GM23338 (cell line): Measurements from ENCODE around the gene OTUD1. TPM values are rescaled to one million over a fixed set of nuclear protein-coding genes. Genes with fewer than 3 reads are reported as not detected.

Experiments
- ATAC-seq: fragments of 200-7000 bp; cut with Tn5 transposase; 3 replicates; pipeline ENCODE4 v1.9.1; 2020
- DNase-seq: peaks from one replicate; pipeline ENCODE4 v3.0.0-alpha.2; 2015; ENCODE audit warnings: low spot score
- H2AFZ ChIP-seq: fragments of 200-600 bp; sonication (generic); 2 replicates; pipeline ENCODE4 v1.8.0; 2016; ENCODE audit warnings: antibody characterized with exemption, mild to moderate bottlenecking, moderate library complexity
- H3F3A ChIP-seq: fragments of 200-600 bp; sonication (generic); replicated peaks from 2 replicates; pipeline ENCODE4 v1.8.0; 2017; ENCODE audit warnings: antibody characterized with exemption, mixed run types, low read depth
- H3K27ac ChIP-seq: fragments of 200-600 bp; sonication (generic); 2 replicates; pipeline ENCODE4 v1.6.1; 2016; ENCODE audit warnings: low read depth
- H3K27me3 ChIP-seq: fragments of 200-600 bp; sonication (generic); 2 replicates; pipeline ENCODE4 v1.8.0; 2016; ENCODE audit warnings: mild to moderate bottlenecking, mixed run types, moderate library complexity; ENCODE audit not compliant: insufficient read depth
- H3K36me3 ChIP-seq: fragments of 200-600 bp; sonication (generic); 2 replicates; pipeline ENCODE4 v1.8.0; 2016; ENCODE audit warnings: mild to moderate bottlenecking; ENCODE audit not compliant: insufficient read depth
- H3K4me1 ChIP-seq: fragments of 200-600 bp; sonication (generic); 2 replicates; pipeline ENCODE4 v1.8.0; 2016; ENCODE audit warnings: mild to moderate bottlenecking, moderate library complexity; ENCODE audit not compliant: insufficient read depth
- H3K4me2 ChIP-seq: fragments of 200-600 bp; sonication (generic); 2 replicates; pipeline ENCODE4 v1.7.1; 2017; ENCODE audit warnings: mixed run types
- H3K4me3 ChIP-seq: fragments of 200-600 bp; sonication (generic); 2 replicates; pipeline ENCODE4 v1.6.1; 2016; ENCODE audit warnings: mixed run types
- H3K79me2 ChIP-seq: fragments of 200-600 bp; sonication (generic); replicated peaks from 2 replicates; pipeline ENCODE4 v1.8.0; 2017; ENCODE audit warnings: mild to moderate bottlenecking; ENCODE audit not compliant: insufficient read depth
- H3K9me2 ChIP-seq: fragments of 200-600 bp; sonication (generic); 2 replicates; pipeline ENCODE4 v1.8.0; 2017; ENCODE audit not compliant: insufficient read depth
- H4K20me1 ChIP-seq: fragments of 200-600 bp; sonication (generic); replicated peaks from 2 replicates; pipeline ENCODE4 v1.8.0; 2017; ENCODE audit warnings: mild to moderate bottlenecking; ENCODE audit not compliant: insufficient read depth
- H3K27ac Mint-ChIP-seq: 2 replicates; pipeline ENCODE4 v1.8.0; 2020; ENCODE audit warnings: inconsistent platforms, mild to moderate bottlenecking, moderate library complexity, mixed read lengths
- H3K27me3 Mint-ChIP-seq: 3 replicates; pipeline ENCODE4 v1.8.0; 2022; ENCODE audit warnings: low read depth, mild to moderate bottlenecking, moderate library complexity, mixed read lengths, inconsistent platforms; ENCODE audit not compliant: insufficient read depth, poor library complexity
- H3K36me3 Mint-ChIP-seq: 3 replicates; pipeline ENCODE4 v1.8.0; 2021; ENCODE audit warnings: low read depth, mild to moderate bottlenecking, inconsistent platforms, moderate library complexity, mixed read lengths
- H3K4me1 Mint-ChIP-seq: 3 replicates; pipeline ENCODE4 v1.8.0; 2020; ENCODE audit warnings: mild to moderate bottlenecking, inconsistent platforms, mixed read lengths
- H3K4me3 Mint-ChIP-seq: 3 replicates; pipeline ENCODE4 v1.8.0; 2021; ENCODE audit warnings: moderate library complexity, mild to moderate bottlenecking, inconsistent platforms, mixed read lengths
- H3K9me3 Mint-ChIP-seq: 3 replicates; pipeline ENCODE4 v1.8.0; 2020; ENCODE audit warnings: moderate library complexity, mild to moderate bottlenecking, inconsistent platforms, mixed read lengths
- CREB1 ChIP-seq: fragments of 250-450 bp; sonication (Bioruptor Pico); IDR thresholded peaks from 2 replicates; pipeline ENCODE4 v1.5.0; 2020; ENCODE audit warnings: low read depth, mild to moderate bottlenecking, moderate library complexity
- EZH2 ChIP-seq: fragments of 200-600 bp; sonication (generic); IDR thresholded peaks from one replicate; pipeline ENCODE4 v1.8.0; 2017; ENCODE audit warnings: antibody characterized with exemption, mild to moderate bottlenecking, low read depth; ENCODE audit not compliant: unreplicated experiment
- NANOG ChIP-seq: IDR thresholded peaks from 2 replicates; pipeline ENCODE4 v1.6.1; 2016; ENCODE audit warnings: antibody characterized with exemption, borderline replicate concordance
- ZNF114 ChIP-seq: fragments of 250-450 bp; sonication (Bioruptor Pico); IDR thresholded peaks from 2 replicates; pipeline ENCODE4 v1.5.0; 2020; ENCODE audit warnings: mild to moderate bottlenecking, moderate library complexity
- ZNF331 ChIP-seq: fragments of 250-450 bp; sonication (Bioruptor Pico); IDR thresholded peaks from 2 replicates; pipeline ENCODE4 v1.5.0; 2020; ENCODE audit warnings: low read depth, mild to moderate bottlenecking, moderate library complexity
- polyA plus RNA-seq: library from polyadenylated mRNA; unstranded; fragments of >200 nt; fragmentation: Nextera tagmentation; extraction: Ambion mirVana; gene quantifications from 2 replicates; pipeline ENCODE4 v1.2.1, GENCODE V29; 2016
- total RNA-seq: library from RNA; depleted of rRNA; stranded (reverse); fragments of >200 nt; shearing (Covaris generic); gene quantifications from 2 replicates; pipeline ENCODE4 v1.2.3, GENCODE V29; 2014
- TF ChIP-seq, protein P1 (sequence below): fragments of 250-450 bp; sonication (Bioruptor Pico); IDR thresholded peaks from 2 replicates; pipeline ENCODE4 v1.5.0; 2020; ENCODE audit warnings: mild to moderate bottlenecking, moderate library complexity
- TF ChIP-seq, protein P2 (sequence below), 2 experiments: fragments of 200-600 bp in 1 of 2; sonication (generic) in 1 of 2; conservative IDR thresholded peaks; 2 replicates each; pipeline versions ENCODE4 v1.5.1 to v1.6.1; 2016 to 2017; ENCODE audit warnings: antibody characterized with exemption in 2 of 2, low read depth in 2 of 2, mild to moderate bottlenecking in 2 of 2, moderate library complexity in 1 of 2

Gene OTUD1
- total and polyA plus RNA-seq, 2 experiments from 2014 or later, result 2.5 to 8.3 TPM

DNA sequence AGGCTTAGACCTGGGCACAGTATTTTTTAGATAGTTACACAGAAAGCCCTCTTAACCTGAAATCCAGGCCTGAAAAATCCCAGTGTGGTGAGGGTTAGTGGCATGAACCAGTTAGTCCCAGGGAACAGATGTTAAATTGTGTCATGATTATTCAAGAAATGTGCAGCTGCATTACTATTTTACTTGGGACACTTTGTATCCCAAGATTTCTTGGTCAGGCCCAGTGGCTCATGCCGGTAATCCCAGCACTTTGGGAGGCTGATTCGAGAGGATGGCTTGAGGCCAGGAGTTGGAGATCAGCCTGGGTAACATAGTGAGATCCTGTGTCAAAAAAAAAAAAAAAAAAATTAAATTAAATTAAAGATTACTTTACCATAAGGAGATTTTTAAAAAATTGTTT is 36.0 kb upstream of the OTUD1 start (continued):
- TF ChIP-seq, protein P1, sequence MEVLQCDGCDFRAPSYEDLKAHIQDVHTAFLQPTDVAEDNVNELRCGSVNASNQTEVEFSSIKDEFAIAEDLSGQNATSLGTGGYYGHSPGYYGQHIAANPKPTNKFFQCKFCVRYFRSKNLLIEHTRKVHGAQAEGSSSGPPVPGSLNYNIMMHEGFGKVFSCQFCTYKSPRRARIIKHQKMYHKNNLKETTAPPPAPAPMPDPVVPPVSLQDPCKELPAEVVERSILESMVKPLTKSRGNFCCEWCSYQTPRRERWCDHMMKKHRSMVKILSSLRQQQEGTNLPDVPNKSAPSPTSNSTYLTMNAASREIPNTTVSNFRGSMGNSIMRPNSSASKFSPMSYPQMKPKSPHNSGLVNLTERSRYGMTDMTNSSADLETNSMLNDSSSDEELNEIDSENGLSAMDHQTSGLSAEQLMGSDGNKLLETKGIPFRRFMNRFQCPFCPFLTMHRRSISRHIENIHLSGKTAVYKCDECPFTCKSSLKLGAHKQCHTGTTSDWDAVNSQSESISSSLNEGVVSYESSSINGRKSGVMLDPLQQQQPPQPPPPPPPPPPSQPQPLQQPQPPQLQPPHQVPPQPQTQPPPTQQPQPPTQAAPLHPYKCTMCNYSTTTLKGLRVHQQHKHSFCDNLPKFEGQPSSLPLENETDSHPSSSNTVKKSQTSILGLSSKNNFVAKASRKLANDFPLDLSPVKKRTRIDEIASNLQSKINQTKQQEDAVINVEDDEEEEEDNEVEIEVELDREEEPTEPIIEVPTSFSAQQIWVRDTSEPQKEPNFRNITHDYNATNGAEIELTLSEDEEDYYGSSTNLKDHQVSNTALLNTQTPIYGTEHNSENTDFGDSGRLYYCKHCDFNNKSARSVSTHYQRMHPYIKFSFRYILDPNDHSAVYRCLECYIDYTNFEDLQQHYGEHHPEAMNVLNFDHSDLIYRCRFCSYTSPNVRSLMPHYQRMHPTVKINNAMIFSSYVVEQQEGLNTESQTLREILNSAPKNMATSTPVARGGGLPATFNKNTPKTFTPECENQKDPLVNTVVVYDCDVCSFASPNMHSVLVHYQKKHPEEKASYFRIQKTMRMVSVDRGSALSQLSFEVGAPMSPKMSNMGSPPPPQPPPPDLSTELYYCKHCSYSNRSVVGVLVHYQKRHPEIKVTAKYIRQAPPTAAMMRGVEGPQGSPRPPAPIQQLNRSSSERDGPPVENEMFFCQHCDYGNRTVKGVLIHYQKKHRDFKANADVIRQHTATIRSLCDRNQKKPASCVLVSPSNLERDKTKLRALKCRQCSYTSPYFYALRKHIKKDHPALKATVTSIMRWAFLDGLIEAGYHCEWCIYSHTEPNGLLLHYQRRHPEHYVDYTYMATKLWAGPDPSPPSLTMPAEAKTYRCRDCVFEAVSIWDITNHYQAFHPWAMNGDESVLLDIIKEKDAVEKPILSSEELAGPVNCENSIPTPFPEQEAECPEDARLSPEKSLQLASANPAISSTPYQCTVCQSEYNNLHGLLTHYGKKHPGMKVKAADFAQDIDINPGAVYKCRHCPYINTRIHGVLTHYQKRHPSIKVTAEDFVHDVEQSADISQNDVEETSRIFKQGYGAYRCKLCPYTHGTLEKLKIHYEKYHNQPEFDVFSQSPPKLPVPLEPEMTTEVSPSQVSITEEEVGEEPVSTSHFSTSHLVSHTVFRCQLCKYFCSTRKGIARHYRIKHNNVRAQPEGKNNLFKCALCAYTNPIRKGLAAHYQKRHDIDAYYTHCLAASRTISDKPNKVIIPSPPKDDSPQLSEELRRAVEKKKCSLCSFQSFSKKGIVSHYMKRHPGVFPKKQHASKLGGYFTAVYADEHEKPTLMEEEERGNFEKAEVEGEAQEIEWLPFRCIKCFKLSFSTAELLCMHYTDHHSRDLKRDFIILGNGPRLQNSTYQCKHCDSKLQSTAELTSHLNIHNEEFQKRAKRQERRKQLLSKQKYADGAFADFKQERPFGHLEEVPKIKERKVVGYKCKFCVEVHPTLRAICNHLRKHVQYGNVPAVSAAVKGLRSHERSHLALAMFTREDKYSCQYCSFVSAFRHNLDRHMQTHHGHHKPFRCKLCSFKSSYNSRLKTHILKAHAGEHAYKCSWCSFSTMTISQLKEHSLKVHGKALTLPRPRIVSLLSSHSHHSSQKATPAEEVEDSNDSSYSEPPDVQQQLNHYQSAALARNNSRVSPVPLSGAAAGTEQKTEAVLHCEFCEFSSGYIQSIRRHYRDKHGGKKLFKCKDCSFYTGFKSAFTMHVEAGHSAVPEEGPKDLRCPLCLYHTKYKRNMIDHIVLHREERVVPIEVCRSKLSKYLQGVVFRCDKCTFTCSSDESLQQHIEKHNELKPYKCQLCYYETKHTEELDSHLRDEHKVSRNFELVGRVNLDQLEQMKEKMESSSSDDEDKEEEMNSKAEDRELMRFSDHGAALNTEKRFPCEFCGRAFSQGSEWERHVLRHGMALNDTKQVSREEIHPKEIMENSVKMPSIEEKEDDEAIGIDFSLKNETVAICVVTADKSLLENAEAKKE (CRISPR knock-in tag), result no peak
- TF ChIP-seq ZNF331 (CRISPR knock-in tag) (no peak), NANOG (no peak)

DNA sequence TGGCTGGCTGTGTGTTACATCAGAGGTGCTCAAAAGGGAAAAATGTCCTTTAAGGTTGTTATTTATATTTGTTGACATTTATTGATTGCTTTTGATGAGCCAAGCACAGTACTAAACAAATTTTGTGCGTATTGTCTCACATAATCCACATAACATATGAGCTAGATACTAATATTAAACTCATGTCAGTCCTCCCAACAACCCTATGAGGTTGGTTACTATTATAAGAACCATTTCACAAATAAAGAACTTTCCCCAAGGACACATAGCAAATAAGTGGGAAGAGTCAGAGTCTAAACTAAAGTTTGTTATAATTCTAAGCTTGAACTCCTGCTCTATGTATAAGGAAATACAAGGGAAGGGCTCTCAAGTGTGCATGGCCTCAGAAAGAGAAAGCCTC is 35.6 kb upstream of the OTUD1 start:
- Histone ChIP-seq H3K4me3 (no peak overlapping the region), H3K4me2 (no peak overlapping the region), H3K27me3 (no peaks in the 10 kb centered on the region), H2AFZ (no peak overlapping the region), H4K20me1 (no peaks in the 10 kb centered on the region), H3K4me1 (peaks cover 16% of the 10 kb centered on the region), H3F3A (no peaks in the 10 kb centered on the region), H3K36me3 (no peaks in the 10 kb centered on the region), H3K79me2 (no peaks in the 10 kb centered on the region), H3K9me2 (no peaks in the 10 kb centered on the region), H3K27ac (no peak overlapping the region)
- no peaks in the 10 kb centered on the region for H3K36me3 Mint-ChIP-seq
- no peak for DNase-seq
- no peak overlapping the region for H3K4me3 Mint-ChIP-seq
- no peak for ATAC-seq
- peaks cover 12% of the 10 kb centered on the region for H3K4me1 Mint-ChIP-seq
- H3K27ac Mint-ChIP-seq, result no peak overlapping the region
- no peaks in the 10 kb centered on the region for H3K27me3 Mint-ChIP-seq
- no peaks in the 10 kb centered on the region for H3K9me3 Mint-ChIP-seq
- TF ChIP-seq EZH2, result no peak
- TF ChIP-seq, protein P1 (CRISPR knock-in tag), result no peak
- no peak for TF ChIP-seq ZNF114 (CRISPR knock-in tag)
- no peak for TF ChIP-seq NANOG
- TF ChIP-seq ZNF331 (CRISPR knock-in tag), result no peak
- TF ChIP-seq, protein P2, sequence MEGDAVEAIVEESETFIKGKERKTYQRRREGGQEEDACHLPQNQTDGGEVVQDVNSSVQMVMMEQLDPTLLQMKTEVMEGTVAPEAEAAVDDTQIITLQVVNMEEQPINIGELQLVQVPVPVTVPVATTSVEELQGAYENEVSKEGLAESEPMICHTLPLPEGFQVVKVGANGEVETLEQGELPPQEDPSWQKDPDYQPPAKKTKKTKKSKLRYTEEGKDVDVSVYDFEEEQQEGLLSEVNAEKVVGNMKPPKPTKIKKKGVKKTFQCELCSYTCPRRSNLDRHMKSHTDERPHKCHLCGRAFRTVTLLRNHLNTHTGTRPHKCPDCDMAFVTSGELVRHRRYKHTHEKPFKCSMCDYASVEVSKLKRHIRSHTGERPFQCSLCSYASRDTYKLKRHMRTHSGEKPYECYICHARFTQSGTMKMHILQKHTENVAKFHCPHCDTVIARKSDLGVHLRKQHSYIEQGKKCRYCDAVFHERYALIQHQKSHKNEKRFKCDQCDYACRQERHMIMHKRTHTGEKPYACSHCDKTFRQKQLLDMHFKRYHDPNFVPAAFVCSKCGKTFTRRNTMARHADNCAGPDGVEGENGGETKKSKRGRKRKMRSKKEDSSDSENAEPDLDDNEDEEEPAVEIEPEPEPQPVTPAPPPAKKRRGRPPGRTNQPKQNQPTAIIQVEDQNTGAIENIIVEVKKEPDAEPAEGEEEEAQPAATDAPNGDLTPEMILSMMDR (conservative IDR thresholded peaks at IDR 0.05; ENCODE audit: low read depth in 2 of 2), result no peak
- no peak for TF ChIP-seq CREB1
